ENCODE measurements around the gene PHF13.

DNA sequence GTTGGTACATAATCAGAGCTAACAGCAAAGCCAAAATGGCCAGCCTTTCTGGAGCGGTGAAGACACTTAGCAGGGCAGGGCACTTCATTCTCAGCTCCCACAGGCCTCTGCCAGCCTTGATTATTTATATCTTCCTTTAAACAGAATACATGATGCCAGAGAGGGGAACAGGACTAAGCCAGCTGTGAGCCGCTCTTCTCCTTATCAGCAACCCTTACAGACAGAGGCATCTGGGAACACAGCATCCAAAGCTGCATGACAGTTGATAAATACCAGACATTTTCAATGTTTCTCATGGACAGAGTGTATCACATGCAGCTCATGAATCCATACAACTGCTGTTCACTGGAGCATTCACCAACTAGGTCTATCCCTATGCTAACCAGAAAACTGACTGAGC, 59.0 kb downstream of the PHF13 start:
- TF ChIP-seq, protein P1, sequence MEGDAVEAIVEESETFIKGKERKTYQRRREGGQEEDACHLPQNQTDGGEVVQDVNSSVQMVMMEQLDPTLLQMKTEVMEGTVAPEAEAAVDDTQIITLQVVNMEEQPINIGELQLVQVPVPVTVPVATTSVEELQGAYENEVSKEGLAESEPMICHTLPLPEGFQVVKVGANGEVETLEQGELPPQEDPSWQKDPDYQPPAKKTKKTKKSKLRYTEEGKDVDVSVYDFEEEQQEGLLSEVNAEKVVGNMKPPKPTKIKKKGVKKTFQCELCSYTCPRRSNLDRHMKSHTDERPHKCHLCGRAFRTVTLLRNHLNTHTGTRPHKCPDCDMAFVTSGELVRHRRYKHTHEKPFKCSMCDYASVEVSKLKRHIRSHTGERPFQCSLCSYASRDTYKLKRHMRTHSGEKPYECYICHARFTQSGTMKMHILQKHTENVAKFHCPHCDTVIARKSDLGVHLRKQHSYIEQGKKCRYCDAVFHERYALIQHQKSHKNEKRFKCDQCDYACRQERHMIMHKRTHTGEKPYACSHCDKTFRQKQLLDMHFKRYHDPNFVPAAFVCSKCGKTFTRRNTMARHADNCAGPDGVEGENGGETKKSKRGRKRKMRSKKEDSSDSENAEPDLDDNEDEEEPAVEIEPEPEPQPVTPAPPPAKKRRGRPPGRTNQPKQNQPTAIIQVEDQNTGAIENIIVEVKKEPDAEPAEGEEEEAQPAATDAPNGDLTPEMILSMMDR (IDR thresholded peaks at IDR 0.05; ENCODE audit: low read depth, low read length, missing input control), result no peak
- TF ChIP-seq, protein P2, sequence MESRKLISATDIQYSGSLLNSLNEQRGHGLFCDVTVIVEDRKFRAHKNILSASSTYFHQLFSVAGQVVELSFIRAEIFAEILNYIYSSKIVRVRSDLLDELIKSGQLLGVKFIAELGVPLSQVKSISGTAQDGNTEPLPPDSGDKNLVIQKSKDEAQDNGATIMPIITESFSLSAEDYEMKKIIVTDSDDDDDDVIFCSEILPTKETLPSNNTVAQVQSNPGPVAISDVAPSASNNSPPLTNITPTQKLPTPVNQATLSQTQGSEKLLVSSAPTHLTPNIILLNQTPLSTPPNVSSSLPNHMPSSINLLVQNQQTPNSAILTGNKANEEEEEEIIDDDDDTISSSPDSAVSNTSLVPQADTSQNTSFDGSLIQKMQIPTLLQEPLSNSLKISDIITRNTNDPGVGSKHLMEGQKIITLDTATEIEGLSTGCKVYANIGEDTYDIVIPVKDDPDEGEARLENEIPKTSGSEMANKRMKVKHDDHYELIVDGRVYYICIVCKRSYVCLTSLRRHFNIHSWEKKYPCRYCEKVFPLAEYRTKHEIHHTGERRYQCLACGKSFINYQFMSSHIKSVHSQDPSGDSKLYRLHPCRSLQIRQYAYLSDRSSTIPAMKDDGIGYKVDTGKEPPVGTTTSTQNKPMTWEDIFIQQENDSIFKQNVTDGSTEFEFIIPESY (IDR thresholded peaks at IDR 0.05), result no peak
- TF ChIP-seq HNF4G (IDR thresholded peaks at IDR 0.05) (no peak), JUND (IDR thresholded peaks at IDR 0.05) (no peak), RXRA (IDR thresholded peaks at IDR 0.05) (no peak), FOXA2 (IDR thresholded peaks at IDR 0.05) (no peak), YY1 (IDR thresholded peaks at IDR 0.05) (no peak), EGR1 (IDR thresholded peaks at IDR 0.05; ENCODE audit: low read depth in 2 of 2) (no peak), RAD21 (IDR thresholded peaks at IDR 0.05) (no peak), TAF1 (conservative IDR thresholded peaks at IDR 0.05) (no peak), GABPA (IDR thresholded peaks at IDR 0.05 in 1 of 2, conservative IDR thresholded peaks at IDR 0.05 in 1 of 2) (no peak)
- TF ChIP-seq, protein P3, sequence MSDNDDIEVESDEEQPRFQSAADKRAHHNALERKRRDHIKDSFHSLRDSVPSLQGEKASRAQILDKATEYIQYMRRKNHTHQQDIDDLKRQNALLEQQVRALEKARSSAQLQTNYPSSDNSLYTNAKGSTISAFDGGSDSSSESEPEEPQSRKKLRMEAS (IDR thresholded peaks at IDR 0.05), result no peak
- TF ChIP-seq, protein P4, sequence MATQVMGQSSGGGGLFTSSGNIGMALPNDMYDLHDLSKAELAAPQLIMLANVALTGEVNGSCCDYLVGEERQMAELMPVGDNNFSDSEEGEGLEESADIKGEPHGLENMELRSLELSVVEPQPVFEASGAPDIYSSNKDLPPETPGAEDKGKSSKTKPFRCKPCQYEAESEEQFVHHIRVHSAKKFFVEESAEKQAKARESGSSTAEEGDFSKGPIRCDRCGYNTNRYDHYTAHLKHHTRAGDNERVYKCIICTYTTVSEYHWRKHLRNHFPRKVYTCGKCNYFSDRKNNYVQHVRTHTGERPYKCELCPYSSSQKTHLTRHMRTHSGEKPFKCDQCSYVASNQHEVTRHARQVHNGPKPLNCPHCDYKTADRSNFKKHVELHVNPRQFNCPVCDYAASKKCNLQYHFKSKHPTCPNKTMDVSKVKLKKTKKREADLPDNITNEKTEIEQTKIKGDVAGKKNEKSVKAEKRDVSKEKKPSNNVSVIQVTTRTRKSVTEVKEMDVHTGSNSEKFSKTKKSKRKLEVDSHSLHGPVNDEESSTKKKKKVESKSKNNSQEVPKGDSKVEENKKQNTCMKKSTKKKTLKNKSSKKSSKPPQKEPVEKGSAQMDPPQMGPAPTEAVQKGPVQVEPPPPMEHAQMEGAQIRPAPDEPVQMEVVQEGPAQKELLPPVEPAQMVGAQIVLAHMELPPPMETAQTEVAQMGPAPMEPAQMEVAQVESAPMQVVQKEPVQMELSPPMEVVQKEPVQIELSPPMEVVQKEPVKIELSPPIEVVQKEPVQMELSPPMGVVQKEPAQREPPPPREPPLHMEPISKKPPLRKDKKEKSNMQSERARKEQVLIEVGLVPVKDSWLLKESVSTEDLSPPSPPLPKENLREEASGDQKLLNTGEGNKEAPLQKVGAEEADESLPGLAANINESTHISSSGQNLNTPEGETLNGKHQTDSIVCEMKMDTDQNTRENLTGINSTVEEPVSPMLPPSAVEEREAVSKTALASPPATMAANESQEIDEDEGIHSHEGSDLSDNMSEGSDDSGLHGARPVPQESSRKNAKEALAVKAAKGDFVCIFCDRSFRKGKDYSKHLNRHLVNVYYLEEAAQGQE (IDR thresholded peaks at IDR 0.05), result no peak

All from liver (tissue), 3 donors.